ENCODE measurements around the gene KLHL29. TPM values are rescaled to one million over a fixed set of nuclear protein-coding genes. Genes with fewer than 3 reads are reported as not detected.

Gene KLHL29
- total RNA-seq, 4 donors from 2014 or later, result 4.8 to 17.0 (median 10.5) TPM

- intact Hi-C loops (cut with DNase I; ENCODE audit: low total_unique reads), result no loop called here
These were observed 24.3 kb upstream of the KLHL29 start for GRCh38 chr2:23360571-23361125.

GRCh38 chr2:23361152-23361551 is 23.8 kb upstream of the KLHL29 start:
- no peak for DNase-seq
- Histone ChIP-seq H3K27ac (no peak overlapping the region), H3K36me3 (no peaks in the 10 kb centered on the region), H3K27me3 (no peaks in the 10 kb centered on the region), H3K4me3 (no peak overlapping the region), H3K9me3 (no peaks in the 10 kb centered on the region), H3K4me1 (no peaks in the 10 kb centered on the region)
- TF ChIP-seq POLR2A (IDR thresholded peaks at IDR 0.05) (no peak), CTCF (IDR thresholded peaks at IDR 0.05) (no peak)
- intact Hi-C loops (cut with DNase I; ENCODE audit: low total_unique reads), result no loop called here

More at GRCh38 chr2:23360571-23361125, 24.3 kb upstream of the KLHL29 start:
- Histone ChIP-seq H3K4me3 (no peak overlapping the region), H3K9me3 (no peaks in the 10 kb centered on the region), H3K27ac (no peak overlapping the region), H3K27me3 (no peaks in the 10 kb centered on the region), H3K36me3 (no peaks in the 10 kb centered on the region), H3K4me1 (no peaks in the 10 kb centered on the region)
- DNase-seq, result no peak
- TF ChIP-seq CTCF (IDR thresholded peaks at IDR 0.05), result no peak
- TF ChIP-seq POLR2A (IDR thresholded peaks at IDR 0.05), result no peak

- Histone ChIP-seq H3K27me3 (no peaks in the 10 kb centered on the region), H3K9me3 (no peaks in the 10 kb centered on the region), H3K4me3 (no peak overlapping the region), H3K27ac (no peak overlapping the region), H3K4me1 (no peaks in the 10 kb centered on the region), H3K36me3 (no peaks in the 10 kb centered on the region)
- intact Hi-C loops (cut with DNase I; ENCODE audit: low total_unique reads), result no loop called here
- DNase-seq, result no peak
- TF ChIP-seq CTCF (IDR thresholded peaks at IDR 0.05) (no peak), POLR2A (IDR thresholded peaks at IDR 0.05) (no peak)
These were observed 21.7 kb upstream of the KLHL29 start for GRCh38 chr2:23363268-23363667.

GRCh38 chr2:23363831-23364230 is 21.1 kb upstream of the KLHL29 start:
- no peak overlapping the region for H3K4me3 ChIP-seq
- intact Hi-C loops (cut with DNase I; ENCODE audit: low total_unique reads), result no loop called here
- TF ChIP-seq POLR2A (IDR thresholded peaks at IDR 0.05), result no peak
- no peak for TF ChIP-seq CTCF (IDR thresholded peaks at IDR 0.05)

GRCh38 chr2:23366720-23367119 is 18.3 kb upstream of the KLHL29 start:
- Histone ChIP-seq H3K9me3 (no peaks in the 10 kb centered on the region), H3K27ac (no peak overlapping the region), H3K36me3 (no peaks in the 10 kb centered on the region), H3K4me3 (no peak overlapping the region), H3K4me1 (no peaks in the 10 kb centered on the region), H3K27me3 (no peaks in the 10 kb centered on the region)
- TF ChIP-seq POLR2A (IDR thresholded peaks at IDR 0.05) (no peak), CTCF (IDR thresholded peaks at IDR 0.05) (no peak)
- DNase-seq, result no peak
- intact Hi-C loops (cut with DNase I; ENCODE audit: low total_unique reads), result no loop called here

More at GRCh38 chr2:23363831-23364230, 21.1 kb upstream of the KLHL29 start:
- H3K27me3 ChIP-seq, result no peaks in the 10 kb centered on the region
- H3K4me1 ChIP-seq, result no peaks in the 10 kb centered on the region
- H3K36me3 ChIP-seq, result no peaks in the 10 kb centered on the region
- no peak overlapping the region for H3K27ac ChIP-seq
- H3K9me3 ChIP-seq, result no peaks in the 10 kb centered on the region
- no peak for DNase-seq
